GM23338 (cell line): ENCODE measurements around the gene ATOH7. TPM values are rescaled to one million over a fixed set of nuclear protein-coding genes. Genes with fewer than 3 reads are reported as not detected.

Source experiments
- ATAC-seq: fragments of 200-7000 bp; cut with Tn5 transposase; 3 replicates; pipeline ENCODE4 v1.9.1; 2020
- DNase-seq: peaks from one replicate; pipeline ENCODE4 v3.0.0-alpha.2; 2015; ENCODE audit warnings: low spot score
- H2AFZ ChIP-seq: fragments of 200-600 bp; sonication (generic); 2 replicates; pipeline ENCODE4 v1.8.0; 2016; ENCODE audit warnings: antibody characterized with exemption, mild to moderate bottlenecking, moderate library complexity
- H3F3A ChIP-seq: fragments of 200-600 bp; sonication (generic); replicated peaks from 2 replicates; pipeline ENCODE4 v1.8.0; 2017; ENCODE audit warnings: antibody characterized with exemption, mixed run types, low read depth
- H3K27ac ChIP-seq: fragments of 200-600 bp; sonication (generic); 2 replicates; pipeline ENCODE4 v1.6.1; 2016; ENCODE audit warnings: low read depth
- H3K27me3 ChIP-seq: fragments of 200-600 bp; sonication (generic); 2 replicates; pipeline ENCODE4 v1.8.0; 2016; ENCODE audit warnings: mild to moderate bottlenecking, mixed run types, moderate library complexity; ENCODE audit not compliant: insufficient read depth
- H3K36me3 ChIP-seq: fragments of 200-600 bp; sonication (generic); 2 replicates; pipeline ENCODE4 v1.8.0; 2016; ENCODE audit warnings: mild to moderate bottlenecking; ENCODE audit not compliant: insufficient read depth
- H3K4me1 ChIP-seq: fragments of 200-600 bp; sonication (generic); 2 replicates; pipeline ENCODE4 v1.8.0; 2016; ENCODE audit warnings: mild to moderate bottlenecking, moderate library complexity; ENCODE audit not compliant: insufficient read depth
- H3K4me2 ChIP-seq: fragments of 200-600 bp; sonication (generic); 2 replicates; pipeline ENCODE4 v1.7.1; 2017; ENCODE audit warnings: mixed run types
- H3K4me3 ChIP-seq: fragments of 200-600 bp; sonication (generic); 2 replicates; pipeline ENCODE4 v1.6.1; 2016; ENCODE audit warnings: mixed run types
- H3K79me2 ChIP-seq: fragments of 200-600 bp; sonication (generic); replicated peaks from 2 replicates; pipeline ENCODE4 v1.8.0; 2017; ENCODE audit warnings: mild to moderate bottlenecking; ENCODE audit not compliant: insufficient read depth
- H3K9me2 ChIP-seq: fragments of 200-600 bp; sonication (generic); 2 replicates; pipeline ENCODE4 v1.8.0; 2017; ENCODE audit not compliant: insufficient read depth
- H4K20me1 ChIP-seq: fragments of 200-600 bp; sonication (generic); replicated peaks from 2 replicates; pipeline ENCODE4 v1.8.0; 2017; ENCODE audit warnings: mild to moderate bottlenecking; ENCODE audit not compliant: insufficient read depth
- H3K27ac Mint-ChIP-seq: 2 replicates; pipeline ENCODE4 v1.8.0; 2020; ENCODE audit warnings: inconsistent platforms, mild to moderate bottlenecking, moderate library complexity, mixed read lengths
- H3K27me3 Mint-ChIP-seq: 3 replicates; pipeline ENCODE4 v1.8.0; 2022; ENCODE audit warnings: low read depth, mild to moderate bottlenecking, moderate library complexity, mixed read lengths, inconsistent platforms; ENCODE audit not compliant: insufficient read depth, poor library complexity
- H3K36me3 Mint-ChIP-seq: 3 replicates; pipeline ENCODE4 v1.8.0; 2021; ENCODE audit warnings: low read depth, mild to moderate bottlenecking, inconsistent platforms, moderate library complexity, mixed read lengths
- H3K4me1 Mint-ChIP-seq: 3 replicates; pipeline ENCODE4 v1.8.0; 2020; ENCODE audit warnings: mild to moderate bottlenecking, inconsistent platforms, mixed read lengths
- H3K4me3 Mint-ChIP-seq: 3 replicates; pipeline ENCODE4 v1.8.0; 2021; ENCODE audit warnings: moderate library complexity, mild to moderate bottlenecking, inconsistent platforms, mixed read lengths
- H3K9me3 Mint-ChIP-seq: 3 replicates; pipeline ENCODE4 v1.8.0; 2020; ENCODE audit warnings: moderate library complexity, mild to moderate bottlenecking, inconsistent platforms, mixed read lengths
- CREB1 ChIP-seq: fragments of 250-450 bp; sonication (Bioruptor Pico); IDR thresholded peaks from 2 replicates; pipeline ENCODE4 v1.5.0; 2020; ENCODE audit warnings: low read depth, mild to moderate bottlenecking, moderate library complexity
- ETS1 ChIP-seq: IDR thresholded peaks from 2 replicates; pipeline ENCODE4 v1.6.1; 2016; ENCODE audit warnings: antibody characterized with exemption
- EZH2phosphoT487 ChIP-seq: fragments of 200-600 bp; sonication (generic); IDR thresholded peaks from one replicate; pipeline ENCODE4 v1.8.1; 2018; ENCODE audit warnings: antibody characterized with exemption; ENCODE audit not compliant: unreplicated experiment
- JUNB ChIP-seq: IDR thresholded peaks from one replicate; pipeline ENCODE4 v1.6.1; 2016; ENCODE audit warnings: antibody characterized with exemption; ENCODE audit not compliant: unreplicated experiment
- NANOG ChIP-seq: IDR thresholded peaks from 2 replicates; pipeline ENCODE4 v1.6.1; 2016; ENCODE audit warnings: antibody characterized with exemption, borderline replicate concordance
- POLR2AphosphoS5 ChIP-seq: IDR thresholded peaks from 2 replicates; pipeline ENCODE4 v1.6.1; 2016; ENCODE audit warnings: antibody characterized with exemption, low read depth
- STAT1 ChIP-seq: IDR thresholded peaks from one replicate; pipeline ENCODE4 v1.6.1; 2016; ENCODE audit warnings: antibody characterized with exemption; ENCODE audit not compliant: unreplicated experiment
- ZNF114 ChIP-seq: fragments of 250-450 bp; sonication (Bioruptor Pico); IDR thresholded peaks from 2 replicates; pipeline ENCODE4 v1.5.0; 2020; ENCODE audit warnings: mild to moderate bottlenecking, moderate library complexity
- ZNF331 ChIP-seq: fragments of 250-450 bp; sonication (Bioruptor Pico); IDR thresholded peaks from 2 replicates; pipeline ENCODE4 v1.5.0; 2020; ENCODE audit warnings: low read depth, mild to moderate bottlenecking, moderate library complexity
- polyA plus RNA-seq: library from polyadenylated mRNA; unstranded; fragments of >200 nt; fragmentation: Nextera tagmentation; extraction: Ambion mirVana; gene quantifications from 2 replicates; pipeline ENCODE4 v1.2.1, GENCODE V29; 2016
- total RNA-seq: library from RNA; depleted of rRNA; stranded (reverse); fragments of >200 nt; shearing (Covaris generic); gene quantifications from 2 replicates; pipeline ENCODE4 v1.2.3, GENCODE V29; 2014

The ATOH7 gene
- total and polyA plus RNA-seq, 2 experiments from 2014 or later, result 0.23 to 1.2 TPM

- H3K27ac Mint-ChIP-seq, result no peak overlapping the region
Measured at GRCh38 chr10:68276224-68276623, 44.3 kb upstream of the ATOH7 start.

GRCh38 chr10:68275600-68276126 is 43.8 kb upstream of the ATOH7 start:
- Histone ChIP-seq H3K36me3 (0 out of 2 replicates have a peak, but pooled peaks cover 4% of the 10 kb centered on the region), H3K4me2 (no peak overlapping the region), H3K79me2 (no peaks in the 10 kb centered on the region), H2AFZ (no peak overlapping the region), H3K4me3 (no peak overlapping the region), H3K27ac (no peak overlapping the region), H3K9me2 (no peaks in the 10 kb centered on the region), H3K27me3 (no peaks in the 10 kb centered on the region), H3K4me1 (no peaks in the 10 kb centered on the region), H4K20me1 (no peaks in the 10 kb centered on the region), H3F3A (no peaks in the 10 kb centered on the region)
- H3K9me3 Mint-ChIP-seq, result peaks cover 40% of the 10 kb centered on the region
- no peak for ATAC-seq
- H3K4me3 Mint-ChIP-seq, result no peak overlapping the region
- no peak for DNase-seq
- TF ChIP-seq ETS1 (no peak), STAT1 (no peak)
- peaks cover 8% of the 10 kb centered on the region for H3K4me1 Mint-ChIP-seq
- peaks cover 28% of the 10 kb centered on the region for H3K36me3 Mint-ChIP-seq
- H3K27me3 Mint-ChIP-seq, result peaks cover 1% of the 10 kb centered on the region
- H3K27ac Mint-ChIP-seq, result no peak overlapping the region

More at GRCh38 chr10:68276224-68276623, 44.3 kb upstream of the ATOH7 start:
- peaks cover 28% of the 10 kb centered on the region for H3K36me3 Mint-ChIP-seq
- no peaks in the 10 kb centered on the region for H3K79me2 ChIP-seq
- H3K4me1 ChIP-seq, result no peaks in the 10 kb centered on the region
- no peaks in the 10 kb centered on the region for H4K20me1 ChIP-seq
- no peak overlapping the region for H3K4me3 ChIP-seq
- H3K27ac ChIP-seq, result no peak overlapping the region
- no peaks in the 10 kb centered on the region for H3K27me3 ChIP-seq
- ATAC-seq (no peak), DNase-seq (no peak)
- H3K36me3 ChIP-seq, result 0 out of 2 replicates have a peak, but pooled peaks cover 4% of the 10 kb centered on the region
- peaks cover 1% of the 10 kb centered on the region for H3K27me3 Mint-ChIP-seq
- H3K4me3 Mint-ChIP-seq, result no peak overlapping the region
- peaks cover 4% of the 10 kb centered on the region for H3K4me1 Mint-ChIP-seq
- no peaks in the 10 kb centered on the region for H3K9me2 ChIP-seq
- no peak for TF ChIP-seq POLR2AphosphoS5
- TF ChIP-seq NANOG, result no peak
- H3F3A ChIP-seq, result no peaks in the 10 kb centered on the region
- no peak overlapping the region for H2AFZ ChIP-seq
- H3K9me3 Mint-ChIP-seq, result peaks cover 41% of the 10 kb centered on the region
- H3K4me2 ChIP-seq, result no peak overlapping the region

GRCh38 chr10:68272833-68273232 is 40.9 kb upstream of the ATOH7 start:
- Histone ChIP-seq H3K36me3 (no peaks in the 10 kb centered on the region), H3K4me3 (no peak overlapping the region), H3K9me2 (no peaks in the 10 kb centered on the region), H3K4me1 (no peaks in the 10 kb centered on the region), H3K79me2 (no peaks in the 10 kb centered on the region), H3K27me3 (no peaks in the 10 kb centered on the region), H3K27ac (no peak overlapping the region), H3K4me2 (no peak overlapping the region), H4K20me1 (no peaks in the 10 kb centered on the region), H3F3A (no peaks in the 10 kb centered on the region), H2AFZ (no peak overlapping the region)
- Mint-ChIP-seq H3K36me3 (peaks cover 12% of the 10 kb centered on the region; the same call in 2 of the 3 replicates), H3K4me3 (no peak overlapping the region), H3K9me3 (peaks cover 15% of the 10 kb centered on the region), H3K4me1 (peaks cover 8% of the 10 kb centered on the region), H3K27me3 (no peaks in the 10 kb centered on the region), H3K27ac (no peak overlapping the region)
- ATAC-seq, result no peak
- DNase-seq, result no peak
- no peak for TF ChIP-seq JUNB
- no peak for TF ChIP-seq STAT1
- no peak for TF ChIP-seq CREB1 (CRISPR knock-in tag)
- TF ChIP-seq EZH2phosphoT487, result no peak
- no peak for TF ChIP-seq ZNF114 (CRISPR knock-in tag)
- no peak for TF ChIP-seq POLR2AphosphoS5
- no peak for TF ChIP-seq ETS1
- no peak for TF ChIP-seq ZNF331 (CRISPR knock-in tag)
